Heart right ventricle (tissue), 16 donors: ENCODE results near the gene FAM98C. TPM values are rescaled to one million over a fixed set of nuclear protein-coding genes. Genes with fewer than 3 reads are reported as not detected.
"Not testable (repeated sequence)": the region's sequence is repeated elsewhere in the genome, so short reads cannot be mapped to it uniquely, and the experiment has no call there.

Experiments
- ATAC-seq, 8 donors: fragments of 200-7000 bp; cut with Tn5 transposase; one replicate each; pipeline ENCODE4 v1.9.1; 2020; ENCODE audit warnings: mild to moderate bottlenecking in 8 of 8, moderate library complexity in 8 of 8, moderate number of reproducible peaks in 1 of 8
- DNase-seq, 2 donors: peaks; one replicate each; pipeline ENCODE4 v3.0.0-alpha.2; 2020
- H3K27ac ChIP-seq, 10 donors: fragments of 200-600 bp; sonication (generic) in 2 of 10; one replicate each; pipeline versions ENCODE4 v1.5.0 to v1.8.0; 2020 to 2022; ENCODE audit warnings: mild to moderate bottlenecking in 3 of 10
- H3K27me3 ChIP-seq, 7 donors: fragments of 200-600 bp; one replicate each; pipeline ENCODE4 v1.8.0; 2021 to 2022; ENCODE audit warnings: mild to moderate bottlenecking in 2 of 7
- H3K36me3 ChIP-seq, 9 donors: fragments of 200-600 bp; sonication (generic) in 1 of 9; one replicate each; pipeline versions ENCODE4 v1.5.0 to v1.8.0; 2020 to 2022; ENCODE audit warnings: mild to moderate bottlenecking in 2 of 9
- H3K4me1 ChIP-seq, 9 donors: fragments of 200-600 bp; sonication (generic) in 1 of 9; one replicate each; pipeline versions ENCODE4 v1.5.0 to v1.8.0; 2020 to 2022; ENCODE audit warnings: mild to moderate bottlenecking in 4 of 9
- H3K4me3 ChIP-seq, 10 donors: fragments of 200-600 bp; sonication (generic) in 2 of 10; one replicate each; pipeline versions ENCODE4 v1.5.0 to v1.8.0; 2020 to 2022; ENCODE audit warnings: mild to moderate bottlenecking in 7 of 10, moderate library complexity in 2 of 10
- H3K9me3 ChIP-seq, 11 donors: fragments of 200-600 bp in 10 of 11; sonication (generic) in 2 of 11; one replicate each; pipeline versions ENCODE4 v1.5.0 to v1.8.0; 2013 to 2022; ENCODE audit warnings: mild to moderate bottlenecking in 2 of 11, control low read depth in 1 of 11, moderate library complexity in 1 of 11
- WGBS, 2 donors: extraction: QIAGEN DNeasy Blood & Tissue Kit; methylation state at CpG; one replicate each; pipeline ENCODE4 v1.1.7; 2013; ENCODE audit warnings: inconsistent platforms in 1 of 2; 5-methylcytosine and 5-hydroxymethylcytosine counted together
- intact Hi-C, 10 donors: fragments of 100-400 bp; cut with DNase I; formaldehyde crosslinking; loops; one replicate each; pipeline versions ENCODE4 v1.11.1 to v1.14.2; 2022
- polyA plus RNA-seq, 2 donors: library from polyadenylated mRNA; stranded (reverse); fragments of 200-250 nt; gene quantifications; one replicate each; pipeline ENCODE4 v1.2.3, GENCODE V29; 2013
- total RNA-seq, 10 donors: library from RNA; stranded (reverse); fragmentation: NEBNext Ultra II Directional in 3 of 10; extraction: Animal tissue kit (Norgen Biotek cat#: 25700) in 3 of 10; gene quantifications; one replicate each; pipeline versions ENCODE4 v1.2.1 to v1.2.4, GENCODE V29; 2021 to 2023
- TF ChIP-seq, protein P1 (sequence below), 9 donors: fragments of 200-600 bp; sonication (generic) in 2 of 9; IDR thresholded peaks; one replicate each; pipeline versions ENCODE4 v1.5.0 to v1.8.0; 2021 to 2022; ENCODE audit warnings: antibody characterized with exemption in 9 of 9, mild to moderate bottlenecking in 5 of 9, moderate library complexity in 1 of 9
- donor health status: Arrhythmogenic right ventricular cardiomyopathy.
- donor health status: ischemic (EF 13 %, LVEDD 7.1; RV severe dilation, severe dysfunction).
- donor health status: healthy with polysubstance abuse.
- donor health status: DM: no; HTN: yes; CAD: no.
- donor health status: DM: no; HTN: no; CAD: no.
- donor health status: ischemic (EF 25% LVEDD 6.9; RV normal size, moderate dysfunction).
- donor health status: ischemic (EF 25% LVEDD 5.7; RV mildly dilated, moderate dysfunction).
- donor health status: healthy.
- donor health status: DM: yes; HTN: yes; CAD: no.
- donor health status: Ischemic cardiomyopathy.
- donor health status: ischemic (EF 35%, LVEDD 5.7; RV mildly dilated, moderate dysfunction).
- donor health status: nonischemic (EF 11% LVEDD 7.7; RV severe dilation, severe dysfunction).
- donor health status: DM: yes; HTN: yes; CAD: no.
- donor health status: PGD.
- donor health status: ischemic (EF 29% LVEDD 5.4; RV normal size, mild dysfunction).
- donor health status: nonischemic (EF 23%, LVEDD 6.1; RV moderate dilation, normal function).

Gene FAM98C
- total and polyA plus RNA-seq, 12 donors: 9.8 to 16.1 (median 12.3) TPM

DNA sequence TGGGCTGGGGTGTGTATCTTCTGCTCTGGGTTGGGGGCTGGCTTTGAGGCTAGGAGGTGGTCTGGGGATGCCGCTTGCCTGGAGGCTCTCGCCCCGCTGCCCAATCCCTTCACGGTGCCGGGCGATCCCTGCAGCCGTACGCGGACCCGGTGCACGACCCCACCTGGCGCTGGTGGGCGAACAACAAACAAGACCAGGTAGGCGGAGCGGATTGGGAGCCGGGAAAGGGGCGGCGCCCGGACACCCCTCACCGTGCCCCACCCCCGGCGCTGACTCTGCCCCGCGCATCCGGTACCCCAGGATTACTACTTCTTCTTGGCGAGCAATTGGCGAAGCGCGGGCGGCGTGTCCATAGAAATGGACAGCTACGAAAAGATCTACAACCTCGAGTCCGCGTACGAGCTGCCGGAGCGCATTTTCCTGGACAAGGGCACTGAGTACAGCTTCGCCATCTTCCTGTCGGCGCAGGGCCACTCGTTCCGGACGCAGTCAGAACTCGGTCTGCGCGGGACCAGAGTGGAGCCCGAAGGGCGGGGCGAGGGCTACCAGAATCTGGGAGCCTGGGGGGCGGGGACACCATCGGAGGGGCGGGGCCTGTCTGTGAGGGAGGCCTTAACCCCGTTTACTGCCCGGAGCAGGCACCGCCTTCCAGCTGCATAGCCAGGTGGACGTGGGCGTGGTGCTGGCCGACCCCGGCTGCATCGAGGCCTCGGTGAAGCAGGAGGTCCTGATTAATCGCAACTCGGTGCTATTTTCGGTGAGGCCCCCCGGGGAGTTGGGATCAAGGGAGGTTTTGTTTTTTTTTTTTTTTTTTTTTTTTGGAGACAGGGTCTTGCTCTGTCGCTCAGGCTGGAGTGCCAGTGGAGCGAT, 40.6 kb upstream of the FAM98C start:
- 2 to 3% methylated on average over 68 of the region's 68 CpGs for WGBS, 2 donors
- ATAC-seq: peak; percentile 79 to 90 (median 82)
- H3K27ac ChIP-seq: peak overlapping the region in 8 of 10 donors; percentile 36 to 78 (median 64)
- TF ChIP-seq, protein P1, sequence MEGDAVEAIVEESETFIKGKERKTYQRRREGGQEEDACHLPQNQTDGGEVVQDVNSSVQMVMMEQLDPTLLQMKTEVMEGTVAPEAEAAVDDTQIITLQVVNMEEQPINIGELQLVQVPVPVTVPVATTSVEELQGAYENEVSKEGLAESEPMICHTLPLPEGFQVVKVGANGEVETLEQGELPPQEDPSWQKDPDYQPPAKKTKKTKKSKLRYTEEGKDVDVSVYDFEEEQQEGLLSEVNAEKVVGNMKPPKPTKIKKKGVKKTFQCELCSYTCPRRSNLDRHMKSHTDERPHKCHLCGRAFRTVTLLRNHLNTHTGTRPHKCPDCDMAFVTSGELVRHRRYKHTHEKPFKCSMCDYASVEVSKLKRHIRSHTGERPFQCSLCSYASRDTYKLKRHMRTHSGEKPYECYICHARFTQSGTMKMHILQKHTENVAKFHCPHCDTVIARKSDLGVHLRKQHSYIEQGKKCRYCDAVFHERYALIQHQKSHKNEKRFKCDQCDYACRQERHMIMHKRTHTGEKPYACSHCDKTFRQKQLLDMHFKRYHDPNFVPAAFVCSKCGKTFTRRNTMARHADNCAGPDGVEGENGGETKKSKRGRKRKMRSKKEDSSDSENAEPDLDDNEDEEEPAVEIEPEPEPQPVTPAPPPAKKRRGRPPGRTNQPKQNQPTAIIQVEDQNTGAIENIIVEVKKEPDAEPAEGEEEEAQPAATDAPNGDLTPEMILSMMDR (IDR thresholded peaks at IDR 0.05): no peak
- no peaks in the 10 kb centered on the region for H3K9me3 ChIP-seq
- intact Hi-C loops: no loop called here
- H3K4me3 ChIP-seq: peak overlapping the region; percentile 44 to 94 (median 73)
- peaks cover 0 to 20% (median 13%) of the 10 kb centered on the region in 9 donors for H3K4me1 ChIP-seq
- H3K27me3 ChIP-seq: peaks cover 0 to 44% (median 15%) of the 10 kb centered on the region in 7 donors
- DNase-seq: peak; percentile 82 to 86
- no peaks in the 10 kb centered on the region for H3K36me3 ChIP-seq

DNA sequence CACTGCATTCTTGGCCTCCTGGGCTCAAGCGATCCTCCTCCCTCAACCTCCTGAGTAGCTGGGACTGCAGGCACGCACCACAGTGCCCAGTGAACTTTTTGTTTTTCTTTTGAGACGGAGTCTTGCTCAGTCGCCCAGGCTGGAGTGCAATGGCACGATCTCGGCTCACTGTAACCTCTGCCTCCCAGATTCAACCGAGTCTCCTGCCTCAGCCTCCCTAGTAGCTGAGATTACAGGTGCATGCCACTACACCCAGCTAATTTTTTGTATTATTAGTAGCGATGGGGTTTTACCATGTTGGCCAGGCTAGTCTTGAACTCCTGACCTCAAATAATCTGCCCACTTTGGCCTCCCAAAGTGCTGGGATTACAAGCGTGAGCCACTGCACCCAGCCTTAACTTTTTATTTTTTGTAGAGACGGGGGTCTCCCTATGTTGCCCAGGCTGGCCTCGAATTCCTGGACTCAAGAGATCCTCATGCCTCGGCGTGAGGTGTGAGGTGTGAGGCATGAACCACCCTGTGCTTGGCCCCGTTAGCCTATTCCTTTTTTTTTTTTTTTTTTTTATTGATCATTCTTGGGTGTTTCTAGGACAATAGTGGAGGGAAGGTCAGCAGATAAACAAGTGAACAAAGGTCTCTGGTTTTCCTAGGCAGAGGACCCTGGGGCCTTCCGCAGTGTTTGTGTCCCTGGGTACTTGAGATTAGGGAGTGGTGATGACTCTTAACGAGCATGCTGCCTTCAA, 39.8 kb upstream of the FAM98C start:
- ATAC-seq, intact Hi-C loops, H3K36me3 ChIP-seq, DNase-seq, H3K9me3 ChIP-seq: not testable (repeated sequence)
- H3K4me3 ChIP-seq: peak overlapping the region in 9 of 10 donors; percentile 63 to 94 (median 73)
- H3K27ac ChIP-seq: peak overlapping the region in 1 of 10 donors; percentile 78
- peaks cover 0 to 36% (median 12%) of the 10 kb centered on the region in 7 donors for H3K27me3 ChIP-seq
- H3K4me1 ChIP-seq: peaks cover 0 to 20% (median 13%) of the 10 kb centered on the region in 9 donors
- 81 to 88% methylated on average over 14 of the region's 16 CpGs for WGBS, 2 donors

DNA sequence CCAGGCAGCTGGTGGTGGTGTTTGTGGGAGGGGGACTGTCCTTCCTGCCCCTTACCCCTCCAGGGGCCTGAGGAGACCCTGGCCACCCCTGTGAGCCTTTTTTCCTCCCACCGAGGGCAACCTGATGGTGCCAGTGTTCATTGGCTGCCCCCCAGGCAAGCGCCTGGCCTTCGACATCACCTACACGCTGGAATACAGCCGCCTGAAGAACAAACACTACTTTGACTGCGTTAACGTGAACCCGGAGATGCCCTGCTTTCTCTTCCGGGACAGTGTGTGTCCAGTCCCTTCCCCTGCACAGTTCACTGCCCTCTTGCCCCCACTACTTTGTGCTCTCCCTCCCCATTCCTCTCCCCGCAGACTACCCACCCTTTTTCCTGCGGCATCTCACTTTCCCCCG, 35.9 kb upstream of the FAM98C start:
- H3K36me3 ChIP-seq: no peaks in the 10 kb centered on the region
- TF ChIP-seq, protein P1 (IDR thresholded peaks at IDR 0.05): no peak
- H3K27me3 ChIP-seq: peaks cover 0 to 2% (median 0%) of the 10 kb centered on the region in 7 donors
- DNase-seq (no peak), ATAC-seq (no peak)
- H3K27ac ChIP-seq: no peak overlapping the region
- intact Hi-C loops: no loop called here
- no peaks in the 10 kb centered on the region for H3K9me3 ChIP-seq
- 82 to 86% methylated on average over 12 of the region's 12 CpGs for WGBS, 2 donors
- H3K4me1 ChIP-seq: peaks cover 0 to 12% (median 6%) of the 10 kb centered on the region in 9 donors
- no peak overlapping the region for H3K4me3 ChIP-seq

DNA sequence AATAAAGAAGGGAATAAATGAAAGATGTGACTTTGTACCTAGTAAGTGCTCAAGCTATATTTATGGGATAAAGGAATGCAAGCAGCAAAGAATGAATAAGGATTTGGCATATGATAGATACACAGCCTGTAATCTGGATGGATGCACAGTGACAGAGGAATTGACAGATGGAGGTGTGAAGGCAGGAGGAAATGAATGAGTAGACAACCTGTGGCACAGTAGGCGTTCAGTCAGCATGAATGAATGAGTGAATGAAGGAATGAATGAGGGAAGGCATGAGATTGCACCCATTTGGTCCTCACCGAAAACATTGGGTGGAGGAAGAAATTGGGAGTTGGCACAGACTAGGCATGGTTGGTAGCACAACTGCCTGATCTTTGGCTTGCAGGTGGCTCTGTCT, 33.3 kb upstream of the FAM98C start:
- TF ChIP-seq, protein P1 (IDR thresholded peaks at IDR 0.05): no peak
- H3K4me1 ChIP-seq: peaks cover 0 to 5% (median 0%) of the 10 kb centered on the region in 9 donors
- DNase-seq (no peak), ATAC-seq (no peak)
- no peak overlapping the region for H3K4me3 ChIP-seq
- no peaks in the 10 kb centered on the region for H3K36me3 ChIP-seq
- WGBS, 2 donors: 84 to 85% methylated on average over 2 of the region's 2 CpGs
- H3K9me3 ChIP-seq: no peaks in the 10 kb centered on the region
- H3K27me3 ChIP-seq: peaks cover 0 to 2% (median 0%) of the 10 kb centered on the region in 7 donors
- intact Hi-C loops: no loop called here
- H3K27ac ChIP-seq: no peak overlapping the region
